IPS-NIHi11 (cell line): Measurements from ENCODE around the gene DCP2.
"Not testable (repeated sequence)": the region's sequence is repeated elsewhere in the genome, so short reads cannot be mapped to it uniquely, and the experiment has no call there.

Experiments used
- DNase-seq: peaks from one replicate; pipeline ENCODE4 v3.0.0; 2012; ENCODE audit warnings: mixed read lengths, low spot score

The DCP2 gene

GRCh38 chr5:112976432-112977309 is at the start of gene DCP2:
Gene DCP2, plus strand, starts transcription at chr5:112976798. Its CDS starts 136 bp downstream, at chr5:112976934.
- peak; percentile 98 for DNase-seq

DNA sequence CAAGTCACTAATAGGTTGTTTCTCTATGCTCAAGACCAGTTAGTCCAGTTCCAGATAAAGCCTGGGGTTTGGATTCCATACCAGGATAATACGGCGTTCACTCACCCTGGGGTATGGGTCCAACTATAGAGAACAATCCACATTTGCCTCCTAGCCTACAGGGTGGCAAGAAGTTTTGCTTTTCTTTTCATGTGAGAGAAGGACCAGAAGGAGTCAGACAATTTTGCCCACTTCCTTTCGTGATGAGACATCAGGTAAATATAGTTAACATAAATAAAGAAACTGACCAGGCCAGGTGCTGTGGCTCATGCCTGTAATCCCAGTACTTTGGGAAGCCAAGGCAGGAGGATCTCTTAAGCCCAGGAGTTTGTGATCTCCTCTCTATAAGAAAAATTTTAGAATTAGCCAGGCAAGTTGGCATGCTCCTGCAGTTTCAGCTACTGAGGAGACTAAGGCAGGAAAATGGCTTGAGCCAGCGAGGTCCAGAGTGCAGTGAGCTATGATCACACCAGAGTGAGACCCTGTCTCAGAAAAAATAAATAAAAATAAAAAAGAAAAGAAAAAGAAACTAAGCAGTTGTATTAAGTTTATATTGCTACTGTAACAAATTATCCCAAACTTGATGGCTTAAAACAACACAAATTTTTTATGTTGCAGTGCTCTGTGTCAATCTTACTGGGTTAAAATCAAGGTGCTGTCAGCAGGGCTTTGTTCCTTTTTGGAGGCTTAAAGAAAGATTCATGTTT is 47.1 kb upstream of the DCP2 start:
- DNase-seq, result no peak

DNA sequence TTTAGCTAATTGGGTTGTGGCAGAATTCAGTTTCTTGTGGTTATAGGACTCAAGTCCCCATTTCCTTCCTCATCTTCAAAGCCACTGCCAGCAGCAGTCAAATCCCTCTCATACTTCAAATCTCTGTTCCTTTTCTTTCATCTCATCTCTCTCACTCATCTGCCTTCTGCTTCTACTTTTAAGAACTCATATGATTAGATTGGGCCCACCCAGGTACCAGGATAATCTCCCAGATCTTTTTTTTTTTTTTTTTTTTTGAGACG is 46.6 kb upstream of the DCP2 start:
- no peak for DNase-seq

DNA sequence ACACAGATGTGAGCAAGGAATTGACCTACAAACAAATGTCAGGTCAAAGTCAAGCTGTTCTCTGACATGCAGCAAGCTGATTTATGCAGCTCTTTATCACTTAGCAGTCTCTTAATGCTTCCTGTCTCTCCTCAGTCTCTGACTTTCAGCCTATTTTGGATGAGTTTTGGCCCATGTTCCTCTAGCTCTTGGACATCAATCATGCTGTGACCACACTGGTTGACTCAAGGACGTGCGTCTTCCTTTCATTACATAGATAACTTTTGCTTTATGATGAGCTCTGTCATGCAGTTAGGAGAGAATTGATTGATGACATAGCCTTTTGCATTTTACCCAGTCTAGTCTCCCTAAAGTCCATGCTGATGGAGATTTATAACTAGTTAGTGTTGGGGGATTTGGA is 45.1 kb upstream of the DCP2 start:
- DNase-seq, result no peak

- no peak for DNase-seq
Observed at GRCh38 chr5:112933105-112933504, 43.5 kb upstream of the DCP2 start.

DNA sequence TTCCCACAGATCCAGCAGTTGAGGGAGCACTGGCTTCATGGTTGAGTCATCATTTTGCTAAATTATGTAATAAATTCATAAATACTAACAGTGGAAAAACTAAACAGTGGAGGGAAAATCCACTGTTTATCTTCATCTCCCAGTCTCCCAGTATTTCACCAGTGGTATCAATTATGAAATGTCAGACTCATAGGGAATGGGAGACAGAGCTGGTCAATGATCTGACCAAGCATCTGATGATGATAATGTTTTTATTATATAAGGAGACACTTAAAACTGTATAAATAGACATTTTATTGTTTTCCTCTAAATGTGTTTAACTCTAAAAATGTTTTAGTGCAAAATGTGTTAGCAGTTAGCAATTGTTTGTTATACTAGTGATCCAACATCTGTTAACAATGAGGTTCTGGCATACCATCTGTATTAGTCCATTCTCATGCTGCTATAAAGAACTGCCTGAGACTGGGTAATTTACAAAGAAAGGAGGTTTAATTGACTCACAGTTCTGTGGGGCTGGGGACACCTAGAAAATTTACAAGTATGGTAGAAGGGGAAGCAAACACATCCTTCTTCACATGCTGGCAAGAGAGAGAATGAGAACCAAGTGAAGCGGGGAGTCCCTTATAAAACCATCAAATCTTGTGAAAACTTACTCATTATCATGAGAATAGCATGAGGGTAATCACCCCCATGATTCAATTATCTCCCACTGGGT is 42.8 kb upstream of the DCP2 start:
- no peak for DNase-seq

- no peak for DNase-seq
Observed at GRCh38 chr5:112934366-112934663, 42.3 kb upstream of the DCP2 start.

DNA sequence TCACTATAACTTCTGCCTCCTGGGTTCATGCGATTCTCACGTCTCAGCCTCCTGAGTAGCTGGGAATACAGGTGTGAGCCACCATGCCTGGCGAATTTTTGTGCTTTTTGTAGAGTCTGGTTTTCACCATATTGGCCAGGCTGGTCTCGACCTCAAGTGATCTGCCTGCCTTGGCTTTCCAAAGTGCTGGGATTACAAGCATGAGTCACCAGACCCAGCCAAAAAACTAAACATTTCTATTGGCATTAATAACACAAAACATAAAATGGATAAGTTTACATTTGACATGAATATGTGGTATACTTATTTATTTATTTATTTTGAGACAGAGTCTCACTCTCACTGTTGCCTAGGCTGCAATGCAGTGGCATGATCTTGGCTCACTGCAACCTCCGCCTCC is 40.9 kb upstream of the DCP2 start:
- no peak for DNase-seq

GRCh38 chr5:112938286-112938685 is 38.3 kb upstream of the DCP2 start:
- DNase-seq, result no peak

- DNase-seq, result no peak
Observed at GRCh38 chr5:112940670-112941069, 35.9 kb upstream of the DCP2 start.

- no peak for DNase-seq
Observed at GRCh38 chr5:112948458-112948857, 28.1 kb upstream of the DCP2 start.

DNA sequence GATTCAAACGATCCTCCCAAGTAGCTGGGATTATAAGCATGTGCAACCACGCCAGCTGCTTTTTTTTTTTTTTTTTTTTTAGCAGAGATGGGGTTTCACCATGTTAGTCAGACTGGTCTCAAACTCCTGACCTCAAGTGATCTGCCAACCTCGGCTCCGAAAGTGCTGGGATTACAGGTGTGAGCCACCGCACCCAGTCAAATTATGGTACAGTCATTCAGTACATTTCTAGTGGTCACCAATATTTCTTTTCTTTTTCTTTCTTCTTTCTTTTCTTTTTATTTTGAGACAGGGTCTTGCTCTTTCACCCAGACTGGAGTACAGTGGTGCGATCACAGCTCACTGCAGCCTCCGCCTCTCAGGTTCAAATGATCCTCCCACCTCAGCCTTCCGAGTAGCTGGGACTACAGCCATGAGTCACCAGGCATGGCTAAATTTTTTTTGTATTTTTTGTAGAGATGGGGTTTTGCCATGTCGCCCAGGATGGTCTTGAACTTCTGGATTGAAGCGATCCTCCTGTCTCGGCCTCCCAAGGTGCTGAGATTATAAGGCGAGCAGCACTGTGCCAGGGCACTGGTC is 25.4 kb upstream of the DCP2 start:
- DNase-seq, result no peak

GRCh38 chr5:112956606-112957005 is 20.0 kb upstream of the DCP2 start:
- DNase-seq, result no peak

DNA sequence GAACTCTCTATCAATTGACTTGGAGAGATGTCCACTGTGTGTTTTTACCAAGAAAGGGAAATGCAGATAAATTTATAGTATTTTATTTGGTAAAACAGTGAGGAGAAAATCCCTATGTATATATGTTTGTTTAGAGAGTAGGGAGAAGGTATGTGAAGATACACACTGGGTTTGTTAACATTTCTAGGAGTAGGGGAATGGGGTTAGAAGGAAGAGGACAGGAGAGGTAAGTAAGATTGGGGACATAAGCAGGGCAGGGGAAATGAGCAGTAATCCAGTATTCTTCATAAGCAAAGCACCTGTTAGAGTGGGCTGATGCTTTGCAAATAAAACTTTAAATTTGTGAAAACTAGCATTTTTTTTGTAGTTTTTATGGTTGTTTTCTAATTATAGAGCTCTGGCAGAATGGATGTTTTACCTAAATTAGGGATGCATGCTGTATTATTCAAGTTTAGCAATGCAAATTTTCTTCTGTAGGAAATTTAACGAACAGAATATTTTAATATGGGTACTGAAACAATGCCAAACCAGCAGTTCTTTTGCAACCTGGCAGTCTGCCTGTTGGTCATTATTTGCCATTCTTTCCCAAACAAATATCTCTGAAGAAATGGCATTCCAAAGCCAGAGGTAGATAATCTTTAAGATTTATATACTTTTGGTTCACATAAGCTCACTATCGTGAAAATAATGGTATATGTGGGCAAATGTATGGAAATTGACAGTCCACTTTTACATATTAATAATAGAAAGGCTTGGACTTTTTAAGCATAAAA is 19.4 kb upstream of the DCP2 start:
- no peak for DNase-seq

- DNase-seq, result peak; percentile 20
Observed at GRCh38 chr5:112958093-112959088, 18.2 kb upstream of the DCP2 start.

DNA sequence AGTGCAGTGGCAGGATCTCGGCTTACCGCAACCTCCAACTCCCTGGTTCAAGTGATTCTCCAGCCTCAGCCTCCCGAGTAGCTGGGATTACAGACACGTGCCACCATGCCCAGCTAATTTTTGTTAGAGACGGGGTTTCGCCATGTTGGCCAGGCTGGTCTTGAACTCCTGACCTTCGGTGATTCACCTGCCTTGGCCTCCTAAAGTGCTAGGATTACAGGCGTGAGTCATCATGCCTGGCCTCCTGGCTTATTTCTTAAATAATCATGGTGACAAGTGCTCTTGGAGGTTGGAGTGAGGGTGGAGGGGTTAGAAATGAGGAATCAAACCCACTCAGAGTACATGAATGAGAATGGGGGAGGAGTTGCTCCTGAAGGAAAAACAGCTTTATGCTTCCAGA is 16.7 kb upstream of the DCP2 start:
- not testable (repeated sequence) for DNase-seq

DNA sequence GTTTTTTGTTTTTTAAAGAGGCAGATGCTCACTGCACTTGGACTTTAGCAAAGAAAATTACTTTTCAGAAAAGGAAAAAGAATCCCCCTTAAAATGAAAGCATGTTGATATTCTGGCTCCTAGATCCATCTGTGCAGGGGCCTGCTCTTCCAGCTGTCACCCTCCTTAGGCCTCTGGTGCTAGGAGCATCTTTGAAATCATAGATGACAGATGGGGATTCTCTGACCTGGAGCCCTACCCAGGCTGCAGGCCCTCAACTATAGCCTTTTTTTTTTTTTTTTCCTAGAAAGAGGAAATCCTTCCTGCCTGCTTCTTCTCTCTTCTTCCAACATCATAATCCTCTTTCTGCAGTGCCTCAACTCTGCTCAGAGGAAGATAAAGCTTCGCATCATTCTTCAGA is 16.3 kb upstream of the DCP2 start:
- no peak for DNase-seq

GRCh38 chr5:112960863-112961504 is 15.6 kb upstream of the DCP2 start:
- no peak for DNase-seq

DNA sequence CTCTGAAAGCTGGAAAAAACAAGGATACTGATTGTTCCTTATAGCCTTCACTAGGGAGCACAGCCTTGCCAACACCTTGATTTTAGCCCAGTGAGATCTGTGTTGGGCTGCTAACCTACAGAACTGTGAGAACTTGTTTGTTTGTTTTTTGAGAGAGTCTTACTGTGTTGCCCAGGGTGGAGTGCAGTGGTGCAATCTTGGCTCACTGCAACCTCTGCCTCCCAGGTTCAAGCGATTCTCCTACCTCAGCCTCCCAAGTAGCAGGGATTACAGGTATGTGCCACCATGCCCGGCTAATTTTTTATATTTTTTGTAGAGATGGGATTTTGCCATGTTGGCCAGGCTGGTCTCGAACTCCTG is 13.2 kb upstream of the DCP2 start:
- not testable (repeated sequence) for DNase-seq

GRCh38 chr5:112965733-112966306 is 10.8 kb upstream of the DCP2 start:
- no peak for DNase-seq
